ENCODE results near the gene GALNT18.

Gene GALNT18

DNA sequence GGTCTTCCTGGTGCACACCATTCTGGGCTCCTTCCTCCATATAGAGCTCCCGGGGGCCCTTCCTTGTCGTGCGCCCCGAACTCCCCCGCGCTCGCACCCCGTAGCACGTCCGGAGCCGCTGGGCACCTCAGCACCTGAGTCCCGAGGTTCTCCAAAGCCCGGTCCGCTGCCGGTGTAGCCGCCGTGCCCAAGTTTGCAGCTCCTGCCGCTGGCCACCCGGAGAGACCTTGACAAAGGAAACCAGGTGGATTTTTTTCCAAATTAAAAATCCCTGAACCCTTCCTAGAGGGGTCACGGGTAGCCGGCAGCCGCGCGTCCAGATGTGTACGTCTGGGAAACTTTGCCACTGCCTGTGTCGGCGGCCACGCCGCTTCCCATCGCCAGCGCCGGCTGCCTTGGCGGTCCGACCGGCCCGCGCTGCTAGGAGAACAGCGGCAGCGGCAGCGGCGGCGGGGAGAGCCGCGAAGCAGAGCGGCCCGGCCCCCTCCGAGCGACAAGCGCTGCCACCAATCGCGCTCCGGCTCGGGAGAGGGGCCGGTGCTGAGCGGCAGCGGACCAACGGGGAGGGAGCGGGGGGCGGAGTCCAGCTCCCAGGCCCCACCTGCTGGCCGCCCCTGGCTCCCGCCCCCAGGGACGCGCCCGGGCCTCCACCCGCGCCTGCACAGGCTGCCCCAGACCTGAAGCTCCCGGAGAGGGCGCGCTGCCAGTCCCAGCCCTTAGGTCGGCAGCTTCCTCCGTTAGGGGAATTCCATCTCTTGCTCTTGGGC is at the start of gene GALNT18:
Gene GALNT18 (minus strand): TSS at position 433 of the 767 bp plus-strand sequence.
- peak; percentile 93 for DNase-seq

DNA sequence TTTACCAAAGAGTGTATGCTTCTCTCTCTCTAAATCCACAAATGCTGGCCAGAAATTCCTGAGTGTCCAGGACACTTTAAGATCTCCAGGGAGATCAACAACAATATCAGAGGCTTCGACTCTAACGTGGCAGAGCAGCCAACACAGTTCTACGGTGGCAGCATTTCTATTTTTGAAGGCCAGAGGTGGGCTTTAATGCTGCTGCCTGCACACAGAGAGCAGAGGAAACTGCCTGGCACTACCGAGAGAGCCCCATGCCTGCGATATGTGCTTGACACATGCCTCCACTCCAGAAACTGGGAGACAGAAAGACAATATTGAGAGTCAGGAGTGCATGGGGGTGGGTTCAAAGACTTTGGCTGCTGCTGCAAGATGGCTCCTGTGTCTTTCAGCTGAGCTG is 48.8 kb upstream of the GALNT18 start:
- DNase-seq: no peak

DNA sequence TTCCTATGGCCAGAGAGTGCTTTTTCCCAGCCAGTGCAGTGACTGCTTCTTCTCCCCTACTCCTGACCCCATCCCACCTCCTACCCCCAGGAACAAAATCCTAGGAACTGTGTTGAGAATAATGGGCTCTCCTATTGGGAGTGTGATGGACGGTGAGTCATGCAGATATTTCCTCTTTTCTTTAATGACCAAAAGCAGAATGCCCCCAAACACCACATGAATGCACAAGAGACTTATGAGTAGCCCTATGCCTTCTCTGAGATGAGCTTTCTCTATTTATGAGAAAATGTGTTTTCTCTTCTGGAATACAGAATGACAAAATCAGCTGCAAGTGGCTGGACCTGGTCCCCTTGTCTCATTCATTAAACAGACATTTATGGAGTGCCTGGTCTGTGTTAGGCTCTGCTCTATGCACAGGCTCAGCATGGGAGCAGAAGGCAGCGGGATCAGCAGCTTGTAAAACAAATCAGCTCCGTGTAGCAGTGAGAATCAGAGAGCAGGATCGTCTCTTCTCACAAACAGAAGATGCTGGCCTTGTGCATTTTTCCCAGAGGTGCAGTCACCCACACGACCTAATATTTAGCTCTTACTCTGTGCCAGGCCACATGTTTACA is 47.5 kb upstream of the GALNT18 start:
- DNase-seq: no peak

DNA sequence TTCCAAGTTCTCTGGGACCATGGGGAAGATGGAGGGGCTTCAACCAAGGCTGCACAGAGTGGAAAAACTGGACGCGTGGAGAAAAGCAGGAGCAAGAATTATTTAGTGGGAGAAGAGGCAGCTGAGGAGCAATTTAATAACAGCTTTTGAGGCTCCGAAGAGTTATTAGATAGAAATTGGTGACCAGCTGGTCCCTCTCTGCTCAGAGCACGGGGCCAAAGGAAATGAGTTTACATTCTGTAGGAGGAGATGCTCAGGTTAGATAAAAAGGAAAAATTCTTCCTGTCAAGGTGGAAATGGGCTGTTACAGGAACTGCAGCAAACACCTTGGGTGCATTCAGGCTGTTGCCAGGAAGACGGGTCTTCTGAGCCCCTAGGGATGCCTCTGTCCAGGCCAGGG is 47.0 kb upstream of the GALNT18 start:
- DNase-seq: no peak

DNA sequence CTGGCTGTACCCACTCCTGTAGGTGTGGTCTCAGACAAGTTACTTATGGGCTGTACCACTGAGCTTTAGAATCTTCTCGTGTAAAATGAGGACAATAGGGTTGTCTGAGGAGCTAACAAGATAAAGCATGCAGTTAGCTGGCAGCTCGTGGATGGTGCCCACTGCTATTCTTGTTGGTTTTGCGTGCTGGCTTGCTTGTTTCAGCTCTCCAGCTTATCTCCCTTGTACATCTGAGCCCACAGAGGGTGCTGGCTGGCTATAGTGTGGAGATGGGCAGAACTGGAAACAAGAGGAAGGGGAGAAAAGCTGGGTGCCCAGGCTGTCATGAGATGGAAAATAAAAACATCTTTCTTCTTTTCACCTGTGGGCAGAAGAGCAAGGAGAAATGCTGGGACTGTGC is 46.5 kb upstream of the GALNT18 start:
- DNase-seq: no peak

DNA sequence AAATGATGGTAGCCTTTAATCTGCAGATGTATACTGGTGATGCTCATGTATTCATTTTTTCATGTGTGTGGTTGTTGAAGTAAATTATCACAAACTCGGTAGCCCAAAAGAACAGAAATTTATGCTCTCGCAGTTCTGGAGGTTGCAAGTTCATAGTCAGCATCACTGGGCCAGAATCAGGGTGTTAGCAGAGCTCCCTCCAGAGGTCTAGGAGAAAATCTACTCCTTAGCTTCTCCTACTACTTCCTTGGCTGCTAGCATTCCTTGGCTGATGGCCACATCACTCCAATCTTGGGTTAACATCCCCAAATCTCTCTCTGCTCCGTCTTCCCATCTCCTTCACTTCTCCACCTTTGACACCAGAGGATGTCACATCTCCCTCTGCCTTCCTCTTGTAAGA is 45.3 kb upstream of the GALNT18 start:
- no peak for DNase-seq

DNA sequence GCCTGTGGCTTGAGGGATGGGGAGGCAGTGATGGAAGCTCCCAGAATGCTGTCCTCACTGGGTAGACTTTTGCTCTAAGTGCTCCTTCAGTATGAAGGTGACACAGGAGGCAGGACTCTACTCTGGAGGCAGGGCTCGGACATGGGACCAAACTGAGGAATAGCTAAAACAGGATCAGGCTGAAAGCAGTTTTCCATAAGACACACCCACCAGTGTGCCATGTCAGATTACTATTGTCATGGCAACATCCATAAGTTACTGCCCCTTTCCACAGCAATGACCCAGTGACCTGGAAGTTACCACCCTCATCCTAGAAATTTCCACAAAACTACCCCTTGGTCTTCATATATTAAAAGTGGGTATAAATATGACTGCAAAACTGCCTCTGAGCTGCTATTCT is 43.6 kb upstream of the GALNT18 start:
- no peak for DNase-seq

DNA sequence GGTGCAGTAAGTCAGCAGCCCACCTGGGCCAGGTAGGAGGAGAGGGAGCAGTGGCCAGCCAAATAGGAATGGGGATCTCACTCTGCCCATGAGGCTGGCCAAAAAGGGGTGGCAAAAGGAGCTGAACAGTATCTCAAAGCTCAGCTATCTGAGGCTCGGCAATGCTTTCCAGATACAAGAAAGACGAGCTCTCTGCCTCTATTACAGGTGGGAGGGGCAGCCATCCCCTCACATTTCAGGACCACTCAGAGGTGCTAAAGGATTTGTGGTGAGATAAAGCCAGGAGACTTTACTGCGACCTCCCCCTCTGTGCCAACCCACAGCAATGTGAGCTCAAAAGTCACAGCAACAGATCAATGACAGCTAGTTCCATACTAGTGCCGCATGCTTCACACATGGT is 42.1 kb upstream of the GALNT18 start:
- no peak for DNase-seq

DNA sequence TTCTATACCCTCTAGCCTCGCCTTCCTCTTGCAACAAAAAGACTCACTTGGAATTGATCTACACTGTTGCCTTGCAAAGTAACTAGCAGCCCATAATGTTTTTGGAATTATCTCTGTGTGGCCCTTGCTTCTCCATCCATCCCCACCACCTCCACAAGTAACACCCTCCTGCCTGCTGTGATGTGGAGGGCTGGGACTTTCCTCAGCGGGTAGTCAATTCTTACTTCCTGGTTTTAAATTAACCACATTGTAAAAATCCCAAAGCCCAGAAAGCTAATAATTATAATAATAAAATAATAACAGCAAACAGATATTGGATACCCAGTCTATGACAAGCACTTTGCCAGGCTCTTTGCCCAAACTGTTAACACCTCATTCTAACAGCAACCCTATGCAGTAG is 40.8 kb upstream of the GALNT18 start:
- DNase-seq: no peak

DNA sequence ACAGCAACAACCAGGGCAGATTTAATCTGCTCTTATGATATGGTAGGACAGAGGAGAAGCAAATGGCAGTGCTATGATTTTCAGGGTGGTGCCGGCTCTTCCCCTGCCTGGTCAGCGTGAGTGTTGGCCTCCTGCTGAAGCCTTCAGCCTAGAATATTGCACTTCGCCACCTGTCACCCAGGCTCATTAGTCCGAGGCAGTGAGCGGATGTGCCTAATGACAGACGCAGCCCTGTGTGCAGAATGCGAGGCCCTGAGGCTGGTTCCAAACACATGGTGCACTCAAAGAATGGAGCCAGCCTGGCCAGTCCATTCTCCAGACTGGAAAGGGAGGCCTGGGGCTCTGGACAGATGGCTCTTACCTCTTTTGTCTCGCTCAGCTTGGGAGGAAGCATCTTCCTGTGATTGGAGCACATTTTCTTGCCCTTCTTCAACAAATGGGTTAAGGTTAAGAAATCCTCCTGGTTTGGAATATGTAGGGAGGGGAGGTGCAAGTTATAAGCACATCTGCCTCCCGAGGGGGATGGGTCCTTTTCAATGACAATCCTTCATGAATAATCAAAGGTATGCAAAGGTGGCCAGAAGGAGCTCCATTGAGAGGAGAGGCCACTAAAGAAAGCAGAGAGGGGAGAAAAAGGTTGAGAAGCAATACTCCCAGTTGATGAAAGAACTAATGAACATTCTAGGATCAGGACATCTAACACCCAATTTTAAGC is 39.7 kb upstream of the GALNT18 start:
- no peak for DNase-seq

DNA sequence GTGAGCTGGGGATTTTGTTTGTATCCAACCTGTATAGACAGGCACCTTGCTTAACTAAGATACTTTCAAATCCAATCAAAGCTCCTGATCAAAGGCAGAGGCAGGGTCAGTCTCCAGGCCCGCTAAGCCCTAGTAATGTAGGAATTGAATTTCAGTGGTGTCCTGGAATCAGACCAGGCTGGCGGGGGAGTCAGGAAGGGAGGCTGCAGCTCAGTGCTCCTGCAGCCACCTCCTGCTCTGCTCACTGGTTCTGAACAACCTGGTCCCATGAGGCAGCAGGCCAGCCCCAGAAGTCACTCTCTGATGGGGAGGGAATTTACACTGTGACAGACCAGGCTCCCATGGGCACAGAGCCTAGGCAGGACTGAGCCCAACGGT is 38.5 kb upstream of the GALNT18 start:
- DNase-seq: no peak

DNA sequence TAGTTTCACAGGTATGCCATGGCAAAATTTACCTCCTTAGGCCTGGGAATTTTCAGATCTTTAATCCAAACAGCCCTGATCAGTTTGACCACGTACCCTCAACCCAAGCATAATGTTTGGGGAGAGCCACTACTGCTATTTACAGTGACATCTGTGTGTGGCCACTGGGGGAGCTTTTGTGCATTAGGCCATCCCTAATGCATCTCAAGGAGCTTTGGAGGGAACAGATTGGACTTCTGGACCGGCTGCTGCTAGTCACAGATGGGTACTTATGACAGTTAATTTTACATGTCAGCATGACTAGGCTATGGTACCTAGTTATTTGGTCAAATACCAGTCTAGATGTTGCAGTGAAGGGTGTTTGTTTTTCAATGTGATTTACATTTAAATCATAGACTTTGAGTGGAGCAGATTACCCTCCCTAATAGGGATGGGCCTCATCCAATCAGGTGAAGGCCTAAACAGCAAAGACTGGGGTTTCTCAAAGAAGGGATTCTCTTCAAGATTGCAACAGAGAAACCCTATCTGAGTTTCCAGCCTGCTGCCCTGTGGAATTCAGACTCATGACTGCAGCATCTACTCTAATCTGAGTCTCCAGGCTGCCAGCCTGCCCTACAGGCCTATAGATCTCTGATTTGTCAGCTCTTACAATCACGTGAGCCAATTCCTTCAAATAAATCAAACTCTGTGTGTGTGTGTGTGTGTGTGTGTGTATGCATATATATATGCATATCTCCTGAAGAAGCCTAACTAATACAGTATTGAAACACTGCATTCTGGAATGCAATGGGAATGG is 38.0 kb upstream of the GALNT18 start:
- no peak for DNase-seq

DNA sequence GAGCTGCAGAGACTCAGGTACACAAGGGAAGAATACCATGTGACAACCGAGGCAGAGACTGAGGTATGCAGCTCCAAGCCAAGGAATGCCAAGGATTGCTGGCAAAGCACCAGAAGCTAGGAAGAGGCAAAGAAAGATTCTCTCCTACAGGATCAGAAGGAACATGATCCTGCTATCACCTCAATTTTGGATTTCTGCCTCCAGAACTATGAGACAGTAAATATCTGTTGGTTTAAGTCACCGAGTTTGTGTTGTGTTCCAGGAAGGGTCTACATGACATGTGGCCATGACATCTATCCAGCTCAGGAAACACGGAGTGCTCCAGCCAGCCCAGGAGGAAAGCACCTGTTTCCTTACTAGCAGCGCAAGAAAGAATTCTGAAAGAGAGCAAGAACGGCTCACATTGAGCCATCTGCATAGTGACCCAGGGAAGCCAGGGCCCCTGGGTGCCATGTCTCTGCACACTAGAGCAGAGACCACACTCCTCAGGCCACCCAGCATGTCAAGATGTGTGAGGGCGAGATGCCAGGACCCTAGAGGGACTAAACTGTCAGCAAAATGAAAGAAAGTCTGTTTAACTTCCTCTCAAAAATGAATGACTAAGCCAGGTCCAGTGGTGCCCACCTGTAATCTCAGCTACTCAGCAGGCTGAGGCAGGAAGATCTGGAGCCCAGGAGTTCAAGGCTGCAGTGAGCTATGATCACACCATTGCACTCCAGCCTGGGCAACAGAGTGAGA is 35.6 kb upstream of the GALNT18 start:
- DNase-seq: no peak

DNA sequence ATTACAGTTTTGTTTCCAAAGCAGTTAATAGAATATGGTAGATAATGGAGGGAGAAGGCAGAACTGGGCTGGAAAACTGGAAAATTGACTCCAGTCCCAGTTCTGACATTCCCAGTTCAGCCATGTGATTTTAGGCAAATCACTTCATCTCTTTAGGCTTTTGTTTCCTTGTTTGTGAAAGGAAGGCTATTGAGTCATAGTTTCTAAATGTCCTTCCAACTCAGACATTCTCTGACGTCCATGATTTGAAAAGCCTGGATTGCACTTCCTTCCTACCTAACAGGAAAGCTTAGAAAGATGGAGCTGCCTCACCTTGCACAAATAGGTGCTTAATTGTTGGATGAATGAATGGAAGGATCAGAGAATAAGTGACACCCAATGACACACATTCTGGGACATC is 19.8 kb upstream of the GALNT18 start:
- no peak for DNase-seq

DNA sequence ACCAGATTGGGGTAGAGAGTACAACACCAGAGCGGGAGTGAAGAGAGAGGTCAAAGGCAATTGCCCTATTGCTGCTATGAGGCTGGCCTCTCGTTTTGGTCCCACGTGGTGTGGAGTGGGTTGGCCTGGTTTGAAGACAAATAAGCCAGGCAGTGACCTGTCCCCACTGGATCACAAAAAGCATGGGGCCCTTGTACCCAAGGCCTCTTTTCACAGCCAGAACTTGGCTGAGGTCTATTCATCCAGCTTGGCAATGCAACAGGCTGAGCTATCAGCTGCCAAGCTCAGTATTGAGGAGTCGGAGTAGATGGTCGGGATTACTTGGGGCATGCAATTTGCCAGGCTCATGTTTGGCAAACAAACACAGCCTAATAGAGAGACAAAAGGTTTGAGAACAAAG is 19.2 kb upstream of the GALNT18 start:
- no peak for DNase-seq

DNA sequence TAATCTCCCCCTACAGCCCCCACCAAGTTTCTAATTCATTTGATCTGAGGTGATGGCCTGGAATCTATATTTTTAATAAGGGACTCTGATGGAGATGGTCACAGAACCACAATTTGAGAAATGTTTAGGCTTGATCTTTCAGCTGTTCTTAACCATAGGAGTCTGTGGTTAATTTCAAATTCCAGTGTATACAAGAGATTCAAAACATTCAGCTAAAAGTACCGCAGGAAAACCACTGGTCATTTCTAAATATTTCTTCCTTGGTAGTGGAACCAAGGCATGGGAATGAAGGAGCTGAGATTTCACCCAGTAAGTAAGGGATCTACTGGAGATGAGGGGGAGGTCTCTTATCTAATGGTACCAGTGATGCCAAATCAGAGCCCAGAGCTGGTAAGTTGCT is 18.3 kb upstream of the GALNT18 start:
- DNase-seq: no peak

DNA sequence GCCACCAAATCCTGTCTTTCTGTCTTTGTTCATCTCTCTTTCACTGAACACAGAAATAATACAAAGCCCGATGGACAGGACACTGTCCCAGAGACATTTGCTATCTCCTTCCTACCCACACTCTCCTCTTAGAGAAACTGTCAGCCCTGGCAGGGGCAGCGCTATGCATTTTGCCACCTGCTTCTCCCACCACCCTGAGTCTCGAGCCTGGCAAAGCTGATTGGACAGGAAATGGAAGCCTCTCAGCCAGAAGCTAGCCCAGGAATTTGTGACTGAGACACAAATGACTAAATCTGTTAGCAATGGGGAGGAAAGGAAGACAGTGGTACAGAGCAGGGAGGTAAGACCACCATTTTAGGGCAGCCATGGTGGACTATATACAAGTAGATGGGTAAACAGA is 14.9 kb upstream of the GALNT18 start:
- DNase-seq: no peak

DNA sequence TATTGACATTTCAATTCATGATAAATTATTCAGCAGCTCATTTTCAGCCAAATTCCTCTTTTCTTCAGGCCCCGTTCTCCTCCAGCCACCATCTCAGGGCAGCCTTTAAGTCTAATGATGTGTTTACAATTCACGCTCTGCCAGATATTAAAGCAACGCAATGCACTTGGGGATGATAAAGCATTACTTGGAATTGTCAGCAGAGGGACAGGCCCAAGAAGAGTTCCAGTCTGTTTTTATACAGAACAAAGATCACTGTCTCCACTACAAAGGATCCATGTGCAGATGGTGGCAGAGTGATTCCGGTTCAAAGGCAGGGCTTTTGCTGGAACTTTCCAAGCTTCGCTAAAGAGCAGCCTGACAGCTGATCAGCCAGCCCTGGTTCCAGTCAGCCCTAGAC is 13.6 kb upstream of the GALNT18 start:
- no peak for DNase-seq

DNA sequence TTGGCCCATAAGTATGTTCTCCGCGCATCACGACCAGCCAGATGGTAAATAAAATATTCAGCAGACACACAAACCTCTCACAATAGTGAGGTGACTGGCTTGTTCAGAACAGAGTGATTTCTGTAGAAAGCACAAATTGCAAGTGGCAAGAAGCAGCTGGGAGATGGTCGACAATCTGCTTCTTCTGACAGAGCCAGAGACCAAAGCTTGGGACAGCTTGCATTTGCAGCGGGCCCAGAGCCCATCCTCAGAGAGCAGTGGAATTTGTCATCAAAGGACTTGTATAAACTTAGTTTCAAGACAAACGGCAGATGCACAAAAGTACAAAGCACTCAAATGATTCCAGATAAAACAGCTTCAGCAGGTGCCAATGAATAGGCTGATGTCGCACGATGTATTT is 7.6 kb upstream of the GALNT18 start:
- DNase-seq: no peak

DNA sequence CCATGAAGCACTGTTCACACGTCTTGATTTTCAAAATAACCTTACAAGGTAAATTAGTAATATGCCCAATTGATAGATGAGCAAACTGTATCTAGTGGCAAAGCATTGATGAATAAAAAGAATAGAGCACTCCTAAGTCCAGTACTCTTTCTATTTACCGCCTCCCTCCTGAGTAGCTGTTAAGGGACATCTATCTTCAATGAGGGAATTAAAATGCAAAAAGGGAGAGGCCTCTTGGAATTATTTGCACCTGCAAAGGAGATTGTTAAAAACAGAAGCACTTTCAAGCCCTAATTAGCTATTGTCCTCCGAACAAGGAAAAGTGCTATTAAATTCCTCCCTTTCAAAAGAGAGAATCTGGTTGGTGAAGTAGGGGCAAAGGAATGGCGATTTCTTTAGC is 6.8 kb upstream of the GALNT18 start:
- no peak for DNase-seq

DNA sequence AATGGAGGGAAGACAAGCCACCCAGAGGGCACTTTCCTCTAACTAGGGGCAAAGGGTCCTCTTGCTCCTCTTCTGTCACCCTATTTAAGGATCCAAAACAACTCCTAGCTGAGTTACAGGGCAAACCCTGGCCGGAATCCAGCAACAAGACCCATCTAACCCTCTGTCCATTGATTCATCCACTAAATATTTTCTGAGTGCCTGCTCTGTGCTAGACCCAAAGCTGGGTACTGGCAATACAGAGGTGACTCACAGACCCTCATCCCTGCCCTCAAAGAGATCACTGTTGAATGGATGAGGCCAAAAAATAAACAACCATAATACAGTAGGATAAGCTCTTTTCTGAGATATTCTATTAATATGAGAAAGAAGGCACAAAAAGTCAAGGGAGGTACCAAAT is 4.3 kb upstream of the GALNT18 start:
- no peak for DNase-seq

DNA sequence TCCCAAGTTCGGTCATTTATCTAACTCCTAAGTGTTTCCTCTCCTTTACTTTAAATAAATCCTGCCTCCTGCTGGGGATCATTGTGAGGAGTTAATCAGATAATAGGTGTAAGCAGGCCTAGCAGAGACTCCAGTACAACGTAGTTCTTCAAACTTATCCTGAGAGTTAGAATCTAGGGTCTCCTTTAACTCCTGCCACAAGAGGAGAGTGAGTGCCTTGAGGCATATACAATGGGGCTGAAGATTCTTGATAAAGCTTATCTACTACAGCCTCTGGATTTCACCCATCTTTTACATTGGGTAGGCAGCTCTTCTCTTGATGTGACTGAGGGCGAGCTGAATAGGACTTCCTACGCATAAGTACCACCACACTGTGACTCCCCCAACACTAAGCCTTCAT is 3.1 kb upstream of the GALNT18 start:
- DNase-seq: no peak

DNA sequence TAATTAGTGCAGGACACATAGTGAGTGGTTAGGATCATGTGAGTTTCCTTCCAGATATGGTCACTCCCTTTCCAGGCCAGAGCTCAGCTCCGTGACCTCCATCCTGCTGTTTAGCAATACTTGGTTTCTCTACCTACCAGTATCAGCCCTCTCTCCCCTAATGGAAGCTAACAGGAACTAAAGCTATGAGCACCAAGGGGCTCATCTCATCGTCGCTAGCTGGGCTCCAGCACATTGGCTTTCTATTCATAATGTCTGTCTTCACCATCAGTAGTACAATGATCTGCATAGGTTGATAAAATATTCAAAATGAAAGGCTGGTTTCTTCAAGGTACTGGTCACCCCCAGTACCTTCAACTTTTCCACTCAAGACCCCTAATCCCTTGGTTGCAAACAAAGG is 2.4 kb upstream of the GALNT18 start:
- DNase-seq: no peak
